SK-N-SH (cell line): ENCODE data around the gene KANK3. TPM values are rescaled to one million over a fixed set of nuclear protein-coding genes. Genes with fewer than 3 reads are reported as not detected.
A peak's percentile ranks its signal among the peaks of the same experiment; 100 is the strongest.

Experiments
- CHD2 ChIP-seq: fragments of 150-350 bp; IDR thresholded peaks from 2 replicates; pipeline ENCODE4 v1.6.1; 2018; ENCODE audit warnings: low read length; ENCODE audit not compliant: partially characterized antibody
- EZH2phosphoT487 ChIP-seq: fragments of 200-600 bp; sonication (generic); IDR thresholded peaks from 2 replicates; pipeline ENCODE4 v1.6.1; 2017; ENCODE audit warnings: low read depth, mixed run types, mild to moderate bottlenecking, antibody characterized with exemption, moderate library complexity, borderline replicate concordance
- FOSL2 ChIP-seq: IDR thresholded peaks from 2 replicates; pipeline ENCODE4 v1.4.0; 2012; ENCODE audit warnings: low read depth, mild to moderate bottlenecking, moderate library complexity, borderline replicate concordance
- MEF2A ChIP-seq: IDR thresholded peaks from 2 replicates; pipeline ENCODE4 v1.4.0; 2012; ENCODE audit warnings: low read depth, borderline replicate concordance
- MXI1 ChIP-seq: IDR thresholded peaks from 2 replicates; pipeline ENCODE4 v1.6.1; 2012; ENCODE audit warnings: mild to moderate bottlenecking, low read depth, low read length, improper control_type of control experiment
- RAD21 ChIP-seq: IDR thresholded peaks from 2 replicates; pipeline ENCODE4 v1.6.1; 2012; ENCODE audit warnings: mild to moderate bottlenecking, low read length
- RFX5 ChIP-seq: IDR thresholded peaks from 2 replicates; pipeline ENCODE4 v1.6.1; 2012; ENCODE audit warnings: mild to moderate bottlenecking, improper control_type of control experiment, low read length
- RXRA ChIP-seq: IDR thresholded peaks from 2 replicates; pipeline ENCODE4 v1.4.0; 2012; ENCODE audit warnings: low read depth, mild to moderate bottlenecking, borderline replicate concordance
- SIN3A ChIP-seq: IDR thresholded peaks from 2 replicates; pipeline ENCODE4 v1.6.1; 2012; ENCODE audit warnings: low read depth, mild to moderate bottlenecking, low read length, moderate library complexity, borderline replicate concordance
- SMC3 ChIP-seq: IDR thresholded peaks from 2 replicates; pipeline ENCODE4 v1.6.1; 2012; ENCODE audit warnings: low read depth, low read length, improper control_type of control experiment
- TCF12 ChIP-seq: IDR thresholded peaks from 2 replicates; pipeline ENCODE4 v1.4.0; 2012
- polyA plus RNA-seq, 3 experiments: library from polyadenylated mRNA; depleted of rRNA; stranded (reverse); fragments of >200 nt; gene quantifications; 2 replicates each; pipeline ENCODE4 v1.2.3, GENCODE V29; 2012
- TF ChIP-seq, protein P1 (sequence below): fragments of 200-600 bp; sonication (generic); IDR thresholded peaks from 2 replicates; pipeline ENCODE4 v1.6.1; 2017; ENCODE audit warnings: antibody characterized with exemption, mild to moderate bottlenecking, moderate library complexity
- TF ChIP-seq, protein P2 (sequence below): IDR thresholded peaks from 2 replicates; pipeline ENCODE4 v1.4.0; 2012; ENCODE audit warnings: low read depth, borderline replicate concordance
- TF ChIP-seq, protein P3 (sequence below): IDR thresholded peaks from 2 replicates; pipeline ENCODE4 v1.6.1; 2012; ENCODE audit warnings: mild to moderate bottlenecking, low read depth, low read length, moderate library complexity
- TF ChIP-seq, protein P4 (sequence below): IDR thresholded peaks from 2 replicates; pipeline ENCODE4; 2012
- TF ChIP-seq, protein P5 (sequence below): IDR thresholded peaks from 2 replicates; pipeline ENCODE4 v1.4.0; 2012; ENCODE audit warnings: low read depth
- TF ChIP-seq, protein P6 (sequence below): IDR thresholded peaks from 2 replicates; pipeline ENCODE4 v1.4.0; 2012; ENCODE audit warnings: low read depth, borderline replicate concordance
- TF ChIP-seq, protein P7 (sequence below): fragments of 150-350 bp; IDR thresholded peaks from 2 replicates; pipeline ENCODE4 v1.6.1; 2017; ENCODE audit warnings: antibody characterized with exemption, low read length, low read depth, borderline replicate concordance

Gene KANK3
- polyA plus RNA-seq, 1 of the 3 experiments (the other 2 are of a cell fraction) = 0.51 TPM

DNA sequence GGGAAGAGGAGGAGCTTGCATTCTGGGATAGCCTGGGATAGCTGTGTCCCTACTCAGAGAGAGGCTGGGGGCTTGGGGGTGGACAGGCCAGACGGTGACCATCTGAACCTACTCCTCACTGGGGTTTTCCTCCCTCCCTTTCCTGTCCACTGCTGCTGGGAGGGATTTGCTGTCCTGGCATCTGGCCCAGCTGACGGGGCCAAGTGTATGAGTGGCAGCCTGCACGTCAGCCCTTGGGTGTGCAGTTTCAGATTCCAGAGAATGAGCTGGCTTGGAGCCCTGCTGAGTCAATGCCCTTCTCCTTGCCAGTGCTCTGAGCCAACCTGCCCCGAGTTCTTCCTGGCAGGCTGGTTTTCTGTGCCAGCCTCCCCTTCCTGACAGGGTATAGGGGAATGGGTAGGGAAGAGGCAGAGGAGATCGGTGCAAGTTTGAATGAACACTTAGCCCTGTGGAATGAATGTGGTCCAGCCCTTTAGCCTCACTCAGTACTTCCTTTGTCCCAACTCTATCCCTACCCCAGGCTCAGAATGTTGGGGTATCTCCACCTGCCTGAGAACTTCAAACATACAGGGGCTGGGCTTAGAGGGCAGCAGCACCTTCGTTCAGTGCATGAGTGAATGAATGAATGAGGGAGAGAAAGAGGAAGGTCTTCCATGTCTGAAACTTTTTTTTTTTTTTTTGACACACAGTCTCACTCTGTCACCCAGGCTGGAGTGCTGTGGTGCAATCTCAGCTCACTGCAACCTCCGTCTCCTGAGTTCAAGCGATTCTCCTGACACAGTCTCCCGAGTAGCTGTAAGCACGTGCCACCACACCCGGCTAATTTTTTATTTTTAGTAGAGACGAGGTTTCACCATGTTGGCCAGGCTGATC, 19.1 kb upstream of the KANK3 start (continued):
- TF ChIP-seq, protein P1, sequence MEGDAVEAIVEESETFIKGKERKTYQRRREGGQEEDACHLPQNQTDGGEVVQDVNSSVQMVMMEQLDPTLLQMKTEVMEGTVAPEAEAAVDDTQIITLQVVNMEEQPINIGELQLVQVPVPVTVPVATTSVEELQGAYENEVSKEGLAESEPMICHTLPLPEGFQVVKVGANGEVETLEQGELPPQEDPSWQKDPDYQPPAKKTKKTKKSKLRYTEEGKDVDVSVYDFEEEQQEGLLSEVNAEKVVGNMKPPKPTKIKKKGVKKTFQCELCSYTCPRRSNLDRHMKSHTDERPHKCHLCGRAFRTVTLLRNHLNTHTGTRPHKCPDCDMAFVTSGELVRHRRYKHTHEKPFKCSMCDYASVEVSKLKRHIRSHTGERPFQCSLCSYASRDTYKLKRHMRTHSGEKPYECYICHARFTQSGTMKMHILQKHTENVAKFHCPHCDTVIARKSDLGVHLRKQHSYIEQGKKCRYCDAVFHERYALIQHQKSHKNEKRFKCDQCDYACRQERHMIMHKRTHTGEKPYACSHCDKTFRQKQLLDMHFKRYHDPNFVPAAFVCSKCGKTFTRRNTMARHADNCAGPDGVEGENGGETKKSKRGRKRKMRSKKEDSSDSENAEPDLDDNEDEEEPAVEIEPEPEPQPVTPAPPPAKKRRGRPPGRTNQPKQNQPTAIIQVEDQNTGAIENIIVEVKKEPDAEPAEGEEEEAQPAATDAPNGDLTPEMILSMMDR = no peak
- TF ChIP-seq MXI1 (peak; percentile 69; the same call in 1 of the 2 replicates), FOSL2 (peak; percentile 93), SIN3A (peak; percentile 83; the same call in 1 of the 2 replicates), MEF2A (peak; percentile 22; the same call in 1 of the 2 replicates), SMC3 (no peak), EZH2phosphoT487 (no peak), CHD2 (peak; percentile 69), RXRA (peak; percentile 97), TCF12 (peak; percentile 92), RAD21 (0 out of 2 replicates have a peak, but pooled peaks have one; percentile 21), RFX5 (no peak)
- TF ChIP-seq, protein P2, sequence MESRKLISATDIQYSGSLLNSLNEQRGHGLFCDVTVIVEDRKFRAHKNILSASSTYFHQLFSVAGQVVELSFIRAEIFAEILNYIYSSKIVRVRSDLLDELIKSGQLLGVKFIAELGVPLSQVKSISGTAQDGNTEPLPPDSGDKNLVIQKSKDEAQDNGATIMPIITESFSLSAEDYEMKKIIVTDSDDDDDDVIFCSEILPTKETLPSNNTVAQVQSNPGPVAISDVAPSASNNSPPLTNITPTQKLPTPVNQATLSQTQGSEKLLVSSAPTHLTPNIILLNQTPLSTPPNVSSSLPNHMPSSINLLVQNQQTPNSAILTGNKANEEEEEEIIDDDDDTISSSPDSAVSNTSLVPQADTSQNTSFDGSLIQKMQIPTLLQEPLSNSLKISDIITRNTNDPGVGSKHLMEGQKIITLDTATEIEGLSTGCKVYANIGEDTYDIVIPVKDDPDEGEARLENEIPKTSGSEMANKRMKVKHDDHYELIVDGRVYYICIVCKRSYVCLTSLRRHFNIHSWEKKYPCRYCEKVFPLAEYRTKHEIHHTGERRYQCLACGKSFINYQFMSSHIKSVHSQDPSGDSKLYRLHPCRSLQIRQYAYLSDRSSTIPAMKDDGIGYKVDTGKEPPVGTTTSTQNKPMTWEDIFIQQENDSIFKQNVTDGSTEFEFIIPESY = peak; percentile 86
- TF ChIP-seq, protein P3, sequence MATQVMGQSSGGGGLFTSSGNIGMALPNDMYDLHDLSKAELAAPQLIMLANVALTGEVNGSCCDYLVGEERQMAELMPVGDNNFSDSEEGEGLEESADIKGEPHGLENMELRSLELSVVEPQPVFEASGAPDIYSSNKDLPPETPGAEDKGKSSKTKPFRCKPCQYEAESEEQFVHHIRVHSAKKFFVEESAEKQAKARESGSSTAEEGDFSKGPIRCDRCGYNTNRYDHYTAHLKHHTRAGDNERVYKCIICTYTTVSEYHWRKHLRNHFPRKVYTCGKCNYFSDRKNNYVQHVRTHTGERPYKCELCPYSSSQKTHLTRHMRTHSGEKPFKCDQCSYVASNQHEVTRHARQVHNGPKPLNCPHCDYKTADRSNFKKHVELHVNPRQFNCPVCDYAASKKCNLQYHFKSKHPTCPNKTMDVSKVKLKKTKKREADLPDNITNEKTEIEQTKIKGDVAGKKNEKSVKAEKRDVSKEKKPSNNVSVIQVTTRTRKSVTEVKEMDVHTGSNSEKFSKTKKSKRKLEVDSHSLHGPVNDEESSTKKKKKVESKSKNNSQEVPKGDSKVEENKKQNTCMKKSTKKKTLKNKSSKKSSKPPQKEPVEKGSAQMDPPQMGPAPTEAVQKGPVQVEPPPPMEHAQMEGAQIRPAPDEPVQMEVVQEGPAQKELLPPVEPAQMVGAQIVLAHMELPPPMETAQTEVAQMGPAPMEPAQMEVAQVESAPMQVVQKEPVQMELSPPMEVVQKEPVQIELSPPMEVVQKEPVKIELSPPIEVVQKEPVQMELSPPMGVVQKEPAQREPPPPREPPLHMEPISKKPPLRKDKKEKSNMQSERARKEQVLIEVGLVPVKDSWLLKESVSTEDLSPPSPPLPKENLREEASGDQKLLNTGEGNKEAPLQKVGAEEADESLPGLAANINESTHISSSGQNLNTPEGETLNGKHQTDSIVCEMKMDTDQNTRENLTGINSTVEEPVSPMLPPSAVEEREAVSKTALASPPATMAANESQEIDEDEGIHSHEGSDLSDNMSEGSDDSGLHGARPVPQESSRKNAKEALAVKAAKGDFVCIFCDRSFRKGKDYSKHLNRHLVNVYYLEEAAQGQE = peak; percentile 57; the same call in 1 of the 2 replicates
- TF ChIP-seq, protein P4, sequence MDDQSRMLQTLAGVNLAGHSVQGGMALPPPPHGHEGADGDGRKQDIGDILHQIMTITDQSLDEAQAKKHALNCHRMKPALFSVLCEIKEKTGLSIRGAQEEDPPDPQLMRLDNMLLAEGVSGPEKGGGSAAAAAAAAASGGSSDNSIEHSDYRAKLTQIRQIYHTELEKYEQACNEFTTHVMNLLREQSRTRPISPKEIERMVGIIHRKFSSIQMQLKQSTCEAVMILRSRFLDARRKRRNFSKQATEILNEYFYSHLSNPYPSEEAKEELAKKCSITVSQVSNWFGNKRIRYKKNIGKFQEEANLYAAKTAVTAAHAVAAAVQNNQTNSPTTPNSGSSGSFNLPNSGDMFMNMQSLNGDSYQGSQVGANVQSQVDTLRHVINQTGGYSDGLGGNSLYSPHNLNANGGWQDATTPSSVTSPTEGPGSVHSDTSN = peak; percentile 98
- TF ChIP-seq, protein P5, sequence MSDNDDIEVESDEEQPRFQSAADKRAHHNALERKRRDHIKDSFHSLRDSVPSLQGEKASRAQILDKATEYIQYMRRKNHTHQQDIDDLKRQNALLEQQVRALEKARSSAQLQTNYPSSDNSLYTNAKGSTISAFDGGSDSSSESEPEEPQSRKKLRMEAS = peak; percentile 75
- TF ChIP-seq, protein P6, sequence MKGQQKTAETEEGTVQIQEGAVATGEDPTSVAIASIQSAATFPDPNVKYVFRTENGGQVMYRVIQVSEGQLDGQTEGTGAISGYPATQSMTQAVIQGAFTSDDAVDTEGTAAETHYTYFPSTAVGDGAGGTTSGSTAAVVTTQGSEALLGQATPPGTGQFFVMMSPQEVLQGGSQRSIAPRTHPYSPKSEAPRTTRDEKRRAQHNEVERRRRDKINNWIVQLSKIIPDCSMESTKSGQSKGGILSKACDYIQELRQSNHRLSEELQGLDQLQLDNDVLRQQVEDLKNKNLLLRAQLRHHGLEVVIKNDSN = no peak
- TF ChIP-seq, protein P7, sequence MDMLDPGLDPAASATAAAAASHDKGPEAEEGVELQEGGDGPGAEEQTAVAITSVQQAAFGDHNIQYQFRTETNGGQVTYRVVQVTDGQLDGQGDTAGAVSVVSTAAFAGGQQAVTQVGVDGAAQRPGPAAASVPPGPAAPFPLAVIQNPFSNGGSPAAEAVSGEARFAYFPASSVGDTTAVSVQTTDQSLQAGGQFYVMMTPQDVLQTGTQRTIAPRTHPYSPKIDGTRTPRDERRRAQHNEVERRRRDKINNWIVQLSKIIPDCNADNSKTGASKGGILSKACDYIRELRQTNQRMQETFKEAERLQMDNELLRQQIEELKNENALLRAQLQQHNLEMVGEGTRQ = no peak
